Measurements from ENCODE around the gene CPA5.
"Not testable (repeated sequence)": the region's sequence is repeated elsewhere in the genome, so short reads cannot be mapped to it uniquely, and the experiment has no call there.

CPA5 gene

GRCh38 chr7:130344271-130344866 lies at the start of gene CPA5:
TSS of gene CPA5 (plus strand) at chr7:130344816. CDS start at chr7:130346486, 1,670 bp downstream.
- DNase-seq (ENCODE audit: low read depth), result no peak

GRCh38 chr7:130296221-130296951 lies 48.2 kb upstream of the CPA5 start:
- DNase-seq (ENCODE audit: low read depth), result no peak

DNA sequence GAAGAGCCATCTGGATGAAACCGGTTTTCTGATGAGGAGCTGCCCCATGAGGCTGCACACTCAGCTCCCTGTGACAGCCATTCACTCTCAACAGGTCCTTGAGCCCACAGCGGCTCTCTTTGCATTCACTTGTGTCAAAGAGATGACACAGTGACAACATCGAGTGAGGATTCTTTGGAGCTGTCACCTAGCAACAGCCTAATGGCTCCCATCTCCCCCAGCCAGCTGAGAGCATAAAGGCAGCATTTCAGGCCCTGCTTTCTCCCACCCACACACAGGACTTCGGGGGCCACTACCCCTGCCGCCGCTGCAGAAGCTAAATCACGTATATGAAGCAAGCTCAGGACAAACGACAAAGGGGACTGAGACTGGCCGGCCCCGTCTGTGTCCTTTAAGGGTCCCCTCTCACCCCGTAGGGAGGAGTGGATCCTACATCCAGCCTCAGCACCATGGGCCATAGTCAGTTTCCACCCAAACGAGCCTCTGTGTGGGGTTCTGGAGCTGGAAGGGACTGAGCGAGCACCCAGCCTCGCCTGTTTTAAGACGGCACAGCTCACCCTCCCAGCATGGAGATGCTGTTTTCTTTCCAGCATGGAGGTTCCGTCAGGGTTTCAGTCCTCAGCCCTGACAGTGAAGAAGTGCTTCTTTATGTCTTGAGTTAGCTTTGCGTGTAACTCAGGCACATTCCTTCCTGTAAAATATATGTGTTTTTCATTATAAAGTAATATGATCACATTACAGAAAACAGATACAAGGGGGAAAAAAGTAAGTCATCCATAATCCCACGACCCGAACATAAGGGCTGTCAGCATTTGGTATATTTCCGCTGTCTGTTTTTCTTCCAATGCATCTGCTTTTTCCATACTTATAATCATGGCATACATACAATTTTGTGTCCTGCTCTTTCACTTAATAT lies 46.7 kb upstream of the CPA5 start:
- no peak for DNase-seq (ENCODE audit: low read depth)

GRCh38 chr7:130298544-130299326 lies 45.9 kb upstream of the CPA5 start:
- DNase-seq (ENCODE audit: low read depth), result no peak

DNA sequence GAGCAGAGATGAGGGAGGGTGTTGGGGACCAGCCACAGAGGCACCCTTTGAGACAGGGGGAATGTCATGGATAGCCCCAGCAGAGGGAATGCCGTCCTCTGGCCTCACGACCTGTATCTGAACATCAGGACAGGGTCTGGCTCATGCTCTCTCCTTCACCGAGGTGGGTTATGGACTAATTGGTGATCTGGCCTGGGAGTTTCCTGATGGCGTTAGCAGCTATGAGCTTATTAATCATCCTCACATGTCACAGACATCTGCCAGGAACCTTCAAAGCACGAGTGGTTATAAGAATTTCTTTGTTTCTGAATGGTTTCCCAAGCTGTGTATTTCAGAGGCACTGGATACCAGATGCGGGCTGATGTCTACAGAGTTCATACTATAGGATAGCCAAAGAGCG lies 44.8 kb upstream of the CPA5 start:
- DNase-seq (ENCODE audit: low read depth), result no peak

DNA sequence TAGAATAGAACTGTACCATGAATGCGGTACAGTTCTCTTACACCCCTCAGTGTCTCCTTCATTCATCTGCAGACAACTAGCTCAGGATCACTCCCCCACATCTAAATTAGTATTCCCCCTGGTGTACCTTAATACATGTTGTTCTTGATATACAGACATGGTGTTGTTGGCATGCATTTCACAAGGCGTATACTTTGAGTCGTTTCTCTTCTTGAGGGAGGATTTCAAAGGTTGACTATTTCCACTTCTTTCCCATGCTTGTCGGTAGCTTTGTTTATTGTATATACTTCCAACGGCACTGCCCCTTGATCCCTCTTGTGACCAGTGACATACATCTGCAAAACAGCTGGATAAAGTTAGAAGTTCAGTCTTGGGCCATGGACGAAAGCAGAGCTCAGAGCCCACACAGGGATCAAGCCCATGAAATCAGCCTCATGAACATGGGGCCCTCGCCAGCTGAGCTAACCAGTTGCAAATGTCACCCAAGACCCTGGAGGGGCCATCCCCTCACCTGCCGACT lies 43.1 kb upstream of the CPA5 start:
- no peak for DNase-seq (ENCODE audit: low read depth)

- DNase-seq (ENCODE audit: low read depth), result no peak
Measured at GRCh38 chr7:130302649-130303048, 42.0 kb upstream of the CPA5 start.

DNA sequence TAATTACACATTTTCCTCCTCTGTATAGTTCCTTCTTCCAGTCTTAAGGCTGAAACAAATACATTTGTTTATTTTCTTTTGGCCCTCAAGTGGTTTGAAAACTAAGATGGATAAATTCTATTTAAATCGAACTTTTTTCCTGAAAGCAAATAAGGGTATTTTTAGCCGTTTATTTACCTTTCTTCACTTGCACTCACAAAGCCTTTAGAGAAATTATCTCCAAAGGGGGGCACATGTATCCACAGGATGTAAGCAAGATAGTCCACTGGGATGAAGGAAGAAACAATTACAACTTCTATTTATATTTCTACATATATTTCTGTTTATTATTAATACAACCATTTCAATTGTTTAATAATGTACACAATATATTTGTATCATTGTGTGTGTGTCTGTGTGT lies 41.5 kb upstream of the CPA5 start:
- no peak for DNase-seq (ENCODE audit: low read depth)

DNA sequence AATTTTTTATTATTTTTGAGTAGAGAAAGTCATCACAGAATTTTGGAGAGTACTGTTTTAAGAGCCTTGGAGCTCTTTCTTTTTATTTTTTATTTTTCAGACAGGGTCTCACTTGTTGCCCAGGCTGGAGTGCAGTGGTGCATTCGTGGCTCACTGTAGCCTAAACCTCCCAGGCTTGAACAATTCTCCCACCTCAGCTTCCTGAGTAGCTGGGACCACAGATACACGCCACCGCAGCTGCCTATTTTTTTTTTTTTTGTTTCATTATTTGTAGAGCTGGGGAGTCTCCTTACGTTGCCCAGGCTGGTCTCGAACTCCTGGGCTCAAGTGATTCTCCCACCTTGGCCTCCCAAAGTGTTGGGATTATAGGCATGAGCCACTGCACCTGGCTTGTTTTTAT lies 41.1 kb upstream of the CPA5 start:
- no peak for DNase-seq (ENCODE audit: low read depth)

GRCh38 chr7:130303982-130304381 lies 40.6 kb upstream of the CPA5 start:
- DNase-seq (ENCODE audit: low read depth), result no peak

GRCh38 chr7:130304878-130305277 lies 39.7 kb upstream of the CPA5 start:
- DNase-seq (ENCODE audit: low read depth), result no peak

- no peak for DNase-seq (ENCODE audit: low read depth)
Measured at GRCh38 chr7:130305433-130306042, 39.1 kb upstream of the CPA5 start.

DNA sequence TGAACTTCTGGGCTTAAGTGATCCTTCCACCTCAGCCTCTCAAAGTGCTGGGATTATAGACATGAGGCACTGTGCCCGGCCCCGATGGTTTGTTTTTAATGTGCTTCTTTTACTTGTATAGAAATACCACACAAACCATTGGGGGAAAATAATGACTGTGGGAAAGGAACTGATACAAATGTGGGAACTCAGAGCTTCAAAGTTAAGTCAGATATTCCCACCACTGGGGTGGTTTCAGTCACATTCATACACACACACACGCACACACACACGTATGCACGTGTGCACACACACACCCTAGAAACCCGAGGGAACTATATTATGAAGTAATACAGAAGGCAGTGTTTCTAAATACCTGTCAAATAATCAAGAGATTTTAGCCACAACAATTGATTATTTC lies 34.6 kb upstream of the CPA5 start:
- no peak for DNase-seq (ENCODE audit: low read depth)

- no peak for DNase-seq (ENCODE audit: low read depth)
Measured at GRCh38 chr7:130314305-130314704, 30.3 kb upstream of the CPA5 start.

DNA sequence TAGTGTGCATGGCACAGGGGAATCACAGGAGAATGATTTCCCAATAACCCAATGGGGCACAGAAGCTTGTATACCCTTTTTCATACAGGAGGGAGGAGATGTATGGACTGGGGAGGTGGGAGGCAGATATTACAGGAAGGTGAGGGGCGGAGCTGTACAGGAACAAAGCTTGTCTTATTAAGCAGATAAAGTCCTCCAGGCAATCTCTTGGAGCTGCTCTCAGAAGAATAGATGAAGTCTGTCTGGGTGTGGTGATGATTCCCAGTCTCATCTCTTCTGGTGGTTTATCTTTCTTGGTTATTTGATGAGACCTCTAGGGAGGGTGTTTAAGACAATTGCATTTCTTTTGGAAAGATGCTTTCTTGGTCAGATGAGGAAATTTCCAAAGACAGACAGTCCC lies 25.1 kb upstream of the CPA5 start:
- no peak for DNase-seq (ENCODE audit: low read depth)

GRCh38 chr7:130321542-130322229 lies 22.9 kb upstream of the CPA5 start:
- not testable (repeated sequence) for DNase-seq (ENCODE audit: low read depth)

GRCh38 chr7:130322615-130323014 lies 22.0 kb upstream of the CPA5 start:
- no peak for DNase-seq (ENCODE audit: low read depth)

DNA sequence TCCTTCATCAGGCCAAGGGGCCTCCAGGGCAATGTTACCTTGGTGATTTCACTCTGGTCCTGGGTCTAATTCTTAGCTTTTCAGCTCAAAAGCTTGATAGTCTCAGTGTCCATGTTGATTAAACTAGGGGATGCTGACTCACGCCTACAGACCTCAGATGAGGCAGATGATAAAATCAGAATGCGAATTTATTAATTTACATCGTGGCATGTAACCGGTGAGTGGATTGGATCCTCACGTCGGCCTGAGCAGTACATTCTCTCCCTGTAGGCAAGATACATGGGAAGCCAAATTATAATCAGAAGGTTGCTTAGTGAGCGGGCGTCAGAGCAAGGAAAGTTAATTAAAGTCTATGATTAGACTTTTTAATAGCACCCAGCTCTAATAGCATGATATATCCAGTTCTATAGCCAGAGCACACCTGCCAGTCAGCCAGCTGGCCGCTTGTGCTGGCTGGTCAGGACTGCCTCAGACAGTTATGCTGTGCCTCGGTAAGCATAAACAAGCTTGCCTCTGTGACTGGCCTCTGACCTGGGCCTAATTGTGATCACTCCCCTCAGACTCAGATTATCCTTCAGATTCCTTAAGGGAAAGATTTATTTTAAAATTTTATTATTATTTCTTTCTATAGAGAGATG lies 20.2 kb upstream of the CPA5 start:
- DNase-seq (ENCODE audit: low read depth), result no peak

DNA sequence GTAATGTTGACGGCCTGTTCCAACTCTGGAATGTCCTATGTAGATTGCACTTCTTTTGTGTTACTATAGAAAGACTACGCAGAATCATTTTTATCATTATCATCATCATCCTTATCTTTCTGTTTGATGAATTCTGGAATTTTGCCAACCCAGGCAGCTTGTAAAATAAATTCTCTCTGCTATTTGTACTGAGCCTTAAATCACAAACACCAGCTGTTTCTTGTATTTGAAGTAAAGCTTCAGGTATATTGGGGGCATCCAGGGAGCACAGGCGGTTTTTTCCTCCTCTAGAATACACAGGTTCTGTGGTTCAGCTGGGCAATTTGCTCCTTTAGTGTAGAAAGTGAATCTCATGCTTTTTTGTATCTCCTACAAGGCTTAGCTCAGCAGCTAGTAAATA lies 14.9 kb upstream of the CPA5 start:
- no peak for DNase-seq (ENCODE audit: low read depth)

Measured in HS-27A (cell line).